Neuron (in vitro differentiated cells): Measurements from ENCODE around the gene IL1RAP.

Source experiments
- H2AFZ ChIP-seq: one replicate; pipeline ENCODE4 v1.6.1; 2013; ENCODE audit warnings: low read depth, mild to moderate bottlenecking, inconsistent platforms, low read length, moderate library complexity
- H3K27me3 ChIP-seq: one replicate; pipeline ENCODE4 v1.6.1; 2013; ENCODE audit warnings: low read length; ENCODE audit not compliant: insufficient read depth
- H3K36me3 ChIP-seq: one replicate; pipeline ENCODE4 v1.6.1; 2013; ENCODE audit warnings: low read length; ENCODE audit not compliant: insufficient read depth
- H3K4me1 ChIP-seq: one replicate; pipeline ENCODE4 v1.6.1; 2013; ENCODE audit warnings: low read length; ENCODE audit not compliant: insufficient read depth
- H3K4me3 ChIP-seq: 2 replicates; pipeline ENCODE4 v1.5.1; 2013; ENCODE audit warnings: mild to moderate bottlenecking, low read length, moderate library complexity
- H3K9me3 ChIP-seq: one replicate; pipeline ENCODE4 v1.6.1; 2013; ENCODE audit warnings: low read length

The IL1RAP gene

GRCh38 chr3:190597291-190597690, 83.4 kb downstream of the IL1RAP start:
- Histone ChIP-seq H3K36me3 (no peaks in the 10 kb centered on the region), H3K4me1 (no peaks in the 10 kb centered on the region), H3K27me3 (no peaks in the 10 kb centered on the region), H3K9me3 (no peaks in the 10 kb centered on the region), H3K4me3 (no peak overlapping the region), H2AFZ (no peak overlapping the region)

GRCh38 chr3:190601622-190602021, 87.7 kb downstream of the IL1RAP start:
- H3K4me3 ChIP-seq: no peak overlapping the region

GRCh38 chr3:190605385-190605784, 91.5 kb downstream of the IL1RAP start:
- H3K27me3 ChIP-seq: no peaks in the 10 kb centered on the region
- H2AFZ ChIP-seq: no peak overlapping the region
- no peaks in the 10 kb centered on the region for H3K9me3 ChIP-seq
- H3K4me3 ChIP-seq: no peak overlapping the region
- no peaks in the 10 kb centered on the region for H3K36me3 ChIP-seq
- no peaks in the 10 kb centered on the region for H3K4me1 ChIP-seq

More at GRCh38 chr3:190601622-190602021, 87.7 kb downstream of the IL1RAP start:
- H2AFZ ChIP-seq: no peak overlapping the region
- H3K27me3 ChIP-seq: no peaks in the 10 kb centered on the region
- H3K9me3 ChIP-seq: no peaks in the 10 kb centered on the region
- H3K36me3 ChIP-seq: no peaks in the 10 kb centered on the region
- no peaks in the 10 kb centered on the region for H3K4me1 ChIP-seq

- no peak overlapping the region for H2AFZ ChIP-seq
- H3K4me3 ChIP-seq: no peak overlapping the region
- no peaks in the 10 kb centered on the region for H3K4me1 ChIP-seq
- no peaks in the 10 kb centered on the region for H3K27me3 ChIP-seq
- no peaks in the 10 kb centered on the region for H3K9me3 ChIP-seq
- H3K36me3 ChIP-seq: no peaks in the 10 kb centered on the region
Observed at GRCh38 chr3:190606596-190606995, 92.7 kb downstream of the IL1RAP start.

- no peak overlapping the region for H2AFZ ChIP-seq
- H3K4me1 ChIP-seq: no peaks in the 10 kb centered on the region
- H3K9me3 ChIP-seq: no peaks in the 10 kb centered on the region
- no peak overlapping the region for H3K4me3 ChIP-seq
- no peaks in the 10 kb centered on the region for H3K36me3 ChIP-seq
- no peaks in the 10 kb centered on the region for H3K27me3 ChIP-seq
Observed at GRCh38 chr3:190607021-190607420, 93.1 kb downstream of the IL1RAP start.

- no peaks in the 10 kb centered on the region for H3K36me3 ChIP-seq
- H3K4me1 ChIP-seq: no peaks in the 10 kb centered on the region
- H3K4me3 ChIP-seq: no peak overlapping the region
- peaks cover 8% of the 10 kb centered on the region for H3K27me3 ChIP-seq
- no peaks in the 10 kb centered on the region for H3K9me3 ChIP-seq
- H2AFZ ChIP-seq: no peak overlapping the region
Observed at GRCh38 chr3:190608850-190609589, 95.1 kb downstream of the IL1RAP start.

GRCh38 chr3:190614226-190615059, 100.6 kb downstream of the IL1RAP start:
- peaks cover 15% of the 10 kb centered on the region for H3K4me1 ChIP-seq
- H3K4me3 ChIP-seq: no peak overlapping the region
- no peak overlapping the region for H2AFZ ChIP-seq
- peaks cover 29% of the 10 kb centered on the region for H3K27me3 ChIP-seq
- no peaks in the 10 kb centered on the region for H3K36me3 ChIP-seq
- H3K9me3 ChIP-seq: no peaks in the 10 kb centered on the region

GRCh38 chr3:190615060-190615384, 101.1 kb downstream of the IL1RAP start:
- H3K4me1 ChIP-seq: peaks cover 15% of the 10 kb centered on the region
- no peak overlapping the region for H3K4me3 ChIP-seq
- H3K27me3 ChIP-seq: peaks cover 29% of the 10 kb centered on the region
- no peaks in the 10 kb centered on the region for H3K36me3 ChIP-seq
- no peaks in the 10 kb centered on the region for H3K9me3 ChIP-seq
- H2AFZ ChIP-seq: no peak overlapping the region

GRCh38 chr3:190615607-190616006, 101.7 kb downstream of the IL1RAP start:
- peaks cover 15% of the 10 kb centered on the region for H3K4me1 ChIP-seq
- H3K36me3 ChIP-seq: no peaks in the 10 kb centered on the region
- no peak overlapping the region for H3K4me3 ChIP-seq
- H2AFZ ChIP-seq: no peak overlapping the region
- no peaks in the 10 kb centered on the region for H3K9me3 ChIP-seq
- peaks cover 29% of the 10 kb centered on the region for H3K27me3 ChIP-seq

GRCh38 chr3:190616637-190617036, 102.8 kb downstream of the IL1RAP start:
- Histone ChIP-seq H3K4me3 (no peak overlapping the region), H3K9me3 (no peaks in the 10 kb centered on the region), H2AFZ (no peak overlapping the region), H3K4me1 (peaks cover 15% of the 10 kb centered on the region), H3K27me3 (peaks cover 29% of the 10 kb centered on the region), H3K36me3 (no peaks in the 10 kb centered on the region)

GRCh38 chr3:190617185-190617584, 103.3 kb downstream of the IL1RAP start:
- Histone ChIP-seq H3K9me3 (no peaks in the 10 kb centered on the region), H2AFZ (no peak overlapping the region), H3K36me3 (no peaks in the 10 kb centered on the region), H3K4me3 (no peak overlapping the region), H3K27me3 (peaks cover 29% of the 10 kb centered on the region), H3K4me1 (peaks cover 15% of the 10 kb centered on the region)

GRCh38 chr3:190618330-190619030, 104.6 kb downstream of the IL1RAP start:
- H3K9me3 ChIP-seq: no peaks in the 10 kb centered on the region
- peaks cover 25% of the 10 kb centered on the region for H3K27me3 ChIP-seq
- H3K36me3 ChIP-seq: no peaks in the 10 kb centered on the region
- no peak overlapping the region for H2AFZ ChIP-seq
- peaks cover 15% of the 10 kb centered on the region for H3K4me1 ChIP-seq
- no peak overlapping the region for H3K4me3 ChIP-seq

- no peak overlapping the region for H2AFZ ChIP-seq
- no peak overlapping the region for H3K4me3 ChIP-seq
- peaks cover 19% of the 10 kb centered on the region for H3K27me3 ChIP-seq
- no peaks in the 10 kb centered on the region for H3K9me3 ChIP-seq
- H3K4me1 ChIP-seq: peaks cover 19% of the 10 kb centered on the region
- no peaks in the 10 kb centered on the region for H3K36me3 ChIP-seq
Observed at GRCh38 chr3:190619353-190619752, 105.5 kb downstream of the IL1RAP start.
